SU-DHL-6 (cell line): ENCODE measurements around the gene NOCT.

Source experiments
- CTCF ChIP-seq: fragments of 200-600 bp; sonication (generic); IDR thresholded peaks from one replicate; pipeline ENCODE4 v1.5.1; 2017; ENCODE audit warnings: antibody characterized with exemption, mild to moderate bottlenecking, low read length, moderate library complexity; ENCODE audit not compliant: insufficient read depth, poor library complexity, severe bottlenecking
- EZH2phosphoT487 ChIP-seq: fragments of 200-600 bp; sonication (generic), shearing (Covaris generic); conservative IDR thresholded peaks from 2 replicates; pipeline ENCODE4 v1.6.1; 2018; ENCODE audit warnings: mild to moderate bottlenecking, antibody characterized with exemption, low read length, moderate library complexity, mixed read lengths

- TF ChIP-seq CTCF (no peak), EZH2phosphoT487 (no peak)
Observed at GRCh38 chr4:139077567-139078355, 62.2 kb downstream of the NOCT start.
